HG03280 (cell line): Measurements from ENCODE around the gene TSPAN8.
"Not testable (repeated sequence)": the region's sequence is repeated elsewhere in the genome, so short reads cannot be mapped to it uniquely, and the experiment has no call there.

Source experiments
- ATAC-seq: cut with Tn5 transposase; IDR thresholded peaks from one replicate; pipeline ENCODE4 v1.9.1; 2021; ENCODE audit warnings: mild to moderate bottlenecking, moderate library complexity; ENCODE audit not compliant: unreplicated experiment

The TSPAN8 gene

GRCh38 chr12:71129364-71129763 lies 28.4 kb downstream of the TSPAN8 start:
- ATAC-seq = no peak

- ATAC-seq = no peak
Observed at GRCh38 chr12:71128191-71128788, 29.5 kb downstream of the TSPAN8 start.

DNA sequence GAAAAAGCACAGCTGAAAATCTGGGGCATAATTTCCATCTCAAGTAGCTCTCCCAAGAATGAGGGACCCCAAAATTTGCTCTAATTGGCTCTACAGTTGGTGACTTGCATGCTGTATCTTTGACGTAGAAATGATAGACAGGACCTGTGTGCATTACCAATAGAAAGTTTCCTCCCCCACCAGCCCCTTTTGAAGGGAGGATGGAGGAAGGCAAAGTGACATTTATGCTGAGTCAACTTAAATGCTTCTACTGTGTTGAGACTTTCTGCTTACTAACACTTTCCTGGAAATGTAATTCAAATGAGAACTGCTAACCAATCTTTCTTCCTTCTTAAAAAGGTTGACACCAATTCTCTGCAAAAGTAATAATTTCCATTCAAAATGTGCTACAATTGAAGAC lies 31.9 kb downstream of the TSPAN8 start:
- ATAC-seq = no peak

GRCh38 chr12:71125515-71125914 lies 32.3 kb downstream of the TSPAN8 start:
- ATAC-seq = no peak

DNA sequence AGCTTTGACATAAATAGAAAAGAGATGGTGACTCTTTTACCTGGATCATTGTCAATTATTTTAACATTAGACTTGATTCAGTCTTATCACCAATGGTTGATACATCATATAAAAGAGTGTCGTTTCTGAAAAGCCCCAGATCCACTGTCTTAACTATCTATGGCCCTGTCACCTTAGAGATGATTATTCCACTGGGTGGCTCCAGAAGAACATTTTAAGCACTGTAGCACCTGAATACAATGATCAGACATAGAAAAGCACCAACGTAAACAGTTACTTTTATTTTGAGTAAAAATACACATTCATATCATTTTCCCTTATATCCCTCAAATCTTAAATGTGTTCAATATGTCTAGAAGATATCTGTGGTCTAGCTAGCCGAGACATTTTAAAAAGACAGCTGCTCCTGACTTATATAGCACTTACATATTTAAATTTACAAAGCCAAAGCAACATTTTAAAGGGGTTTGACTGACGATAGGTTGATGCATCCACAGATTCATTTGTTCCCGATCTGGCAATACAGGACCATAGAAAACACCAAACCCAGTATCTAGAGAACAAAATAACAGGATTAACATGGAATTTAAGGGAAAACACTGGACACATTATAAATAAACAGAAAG lies 32.9 kb downstream of the TSPAN8 start:
- ATAC-seq = no peak

DNA sequence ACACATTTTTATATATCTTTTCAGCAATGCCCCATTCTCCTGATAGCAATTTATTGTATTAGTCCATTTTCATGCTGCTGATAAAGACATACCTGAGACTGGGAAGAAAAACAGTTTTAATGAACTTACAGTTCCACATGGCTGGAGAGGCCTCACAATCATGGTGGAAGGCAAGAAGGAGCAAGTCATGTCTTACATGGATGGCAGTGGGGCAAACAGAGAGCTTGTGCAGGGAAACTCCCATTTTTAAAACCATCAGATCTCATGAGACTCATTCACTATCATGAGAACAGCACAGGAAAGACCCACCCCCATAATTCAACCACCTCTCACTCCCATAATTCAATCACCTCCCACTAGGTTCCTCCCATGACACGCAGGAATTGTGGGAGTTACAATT lies 44.7 kb downstream of the TSPAN8 start:
- ATAC-seq = not testable (repeated sequence)

GRCh38 chr12:71109834-71110233 lies 48.0 kb downstream of the TSPAN8 start:
- ATAC-seq = no peak

GRCh38 chr12:71108355-71108754 lies 49.4 kb downstream of the TSPAN8 start:
- no peak for ATAC-seq

- no peak for ATAC-seq
Observed at GRCh38 chr12:71107936-71108335, 49.9 kb downstream of the TSPAN8 start.

- ATAC-seq = no peak
Observed at GRCh38 chr12:71105956-71106355, 51.8 kb downstream of the TSPAN8 start.

- ATAC-seq = no peak
Observed at GRCh38 chr12:71092290-71092689, 65.5 kb downstream of the TSPAN8 start.

- ATAC-seq = no peak
Observed at GRCh38 chr12:71090971-71091370, 66.8 kb downstream of the TSPAN8 start.

- ATAC-seq = no peak
Observed at GRCh38 chr12:71085575-71085974, 72.2 kb downstream of the TSPAN8 start.

- no peak for ATAC-seq
Observed at GRCh38 chr12:71075743-71076142, 82.1 kb downstream of the TSPAN8 start.
